MM.1S (cell line): Measurements from ENCODE around the gene SENP8.

Experiments
- DNase-seq: peaks from one replicate; pipeline ENCODE4 v3.0.0-alpha.2; 2015
- H2AFZ ChIP-seq: fragments of 300-600 bp; sonication (generic); 2 replicates; pipeline ENCODE4 v1.6.0; 2016; ENCODE audit warnings: antibody characterized with exemption, low read length
- H3F3A ChIP-seq: fragments of 300-600 bp; sonication (generic); 2 replicates; pipeline ENCODE4 v1.6.1; 2016; ENCODE audit warnings: mild to moderate bottlenecking, antibody characterized with exemption, low read length, moderate library complexity, mixed read lengths; ENCODE audit not compliant: insufficient read depth
- H3K27ac ChIP-seq: fragments of 300-600 bp; sonication (generic); 2 replicates; pipeline ENCODE4 v1.5.1; 2016; ENCODE audit warnings: mild to moderate bottlenecking, low read length
- H3K27me3 ChIP-seq: fragments of 300-600 bp; sonication (generic); replicated peaks from 2 replicates; pipeline ENCODE4 v1.6.0; 2016; ENCODE audit warnings: low read length; ENCODE audit not compliant: insufficient read depth
- H3K36me3 ChIP-seq: fragments of 300-600 bp; sonication (generic); replicated peaks from 2 replicates; pipeline ENCODE4 v1.6.1; 2016; ENCODE audit warnings: mild to moderate bottlenecking, low read length, mixed read lengths; ENCODE audit not compliant: insufficient read depth
- H3K4me1 ChIP-seq: fragments of 300-600 bp; sonication (generic); 2 replicates; pipeline ENCODE4 v1.6.1; 2016; ENCODE audit warnings: low read length, mixed read lengths
- H3K4me2 ChIP-seq: fragments of 300-600 bp; sonication (generic); 2 replicates; pipeline ENCODE4 v1.6.0; 2016; ENCODE audit warnings: low read depth, low read length
- H3K4me3 ChIP-seq: fragments of 300-600 bp; sonication (generic); 2 replicates; pipeline ENCODE4 v1.5.1; 2016; ENCODE audit warnings: low read length, mixed read lengths
- H3K79me2 ChIP-seq: fragments of 300-600 bp; sonication (generic); 2 replicates; pipeline ENCODE4 v1.6.1; 2016; ENCODE audit warnings: mixed run types, low read length, mixed read lengths
- H3K9ac ChIP-seq: fragments of 300-600 bp; sonication (generic); 2 replicates; pipeline ENCODE4 v1.6.1; 2016; ENCODE audit warnings: low read length, mixed read lengths
- H3K9me2 ChIP-seq: fragments of 300-600 bp; sonication (generic); replicated peaks from 2 replicates; pipeline ENCODE4 v1.6.1; 2016; ENCODE audit warnings: mild to moderate bottlenecking, low read length, mixed read lengths; ENCODE audit not compliant: insufficient read depth
- H3K9me3 ChIP-seq: fragments of 300-600 bp; sonication (generic); replicated peaks from 2 replicates; pipeline ENCODE4 v1.6.1; 2016; ENCODE audit warnings: mild to moderate bottlenecking, low read length, mixed read lengths; ENCODE audit not compliant: insufficient read depth
- H4K20me1 ChIP-seq: fragments of 300-600 bp; sonication (generic); 2 replicates; pipeline ENCODE4 v1.6.1; 2016; ENCODE audit warnings: mild to moderate bottlenecking, low read length, moderate library complexity, mixed read lengths; ENCODE audit not compliant: insufficient read depth
- EZH2 ChIP-seq: fragments of 300-600 bp; sonication (generic); optimal IDR thresholded peaks from 2 replicates; pipeline ENCODE3; 2017; ENCODE audit warnings: low read depth, mild to moderate bottlenecking, antibody characterized with exemption, low read length, mixed read lengths
- EZH2phosphoT487 ChIP-seq: fragments of 300-600 bp; sonication (generic); IDR thresholded peaks from 2 replicates; pipeline ENCODE4 v1.6.1; 2018; ENCODE audit warnings: antibody characterized with exemption, low read length
- TF ChIP-seq, protein P1 (sequence below): fragments of 300-600 bp; sonication (generic); IDR thresholded peaks from 2 replicates; pipeline ENCODE4 v1.5.1; 2016; ENCODE audit warnings: antibody characterized with exemption, low read length, mixed read lengths

The SENP8 gene

DNA sequence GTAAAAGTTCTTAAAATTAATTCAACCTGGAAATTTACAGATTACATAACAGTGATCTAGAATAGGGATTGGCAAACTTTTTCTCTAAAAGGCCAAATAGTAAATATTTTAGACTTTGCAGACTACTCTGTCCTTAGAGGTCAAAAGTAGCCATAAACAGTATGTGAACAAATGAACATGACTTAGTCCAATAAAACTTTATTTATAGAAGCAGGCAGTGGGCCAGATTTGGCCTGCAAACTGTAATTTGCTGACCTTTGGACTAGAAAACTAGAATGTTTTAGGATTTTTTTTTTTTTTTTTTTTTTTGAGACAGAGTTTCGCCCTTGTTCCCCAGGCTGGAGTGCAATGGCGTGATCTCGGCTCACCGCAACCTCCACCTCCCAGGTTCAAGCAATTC is 12.1 kb downstream of the SENP8 start:
- Histone ChIP-seq H3K27me3 (no peaks in the 10 kb centered on the region), H3K9ac (no peak overlapping the region), H3K36me3 (no peaks in the 10 kb centered on the region), H3K79me2 (no peaks in the 10 kb centered on the region), H3K9me3 (no peaks in the 10 kb centered on the region), H3K4me2 (no peak overlapping the region), H3K4me3 (no peak overlapping the region), H3K27ac (no peak overlapping the region), H3K4me1 (no peaks in the 10 kb centered on the region), H2AFZ (no peak overlapping the region), H3K9me2 (no peaks in the 10 kb centered on the region), H3F3A (no peaks in the 10 kb centered on the region), H4K20me1 (no peaks in the 10 kb centered on the region)
- DNase-seq: no peak
- TF ChIP-seq, protein P1, sequence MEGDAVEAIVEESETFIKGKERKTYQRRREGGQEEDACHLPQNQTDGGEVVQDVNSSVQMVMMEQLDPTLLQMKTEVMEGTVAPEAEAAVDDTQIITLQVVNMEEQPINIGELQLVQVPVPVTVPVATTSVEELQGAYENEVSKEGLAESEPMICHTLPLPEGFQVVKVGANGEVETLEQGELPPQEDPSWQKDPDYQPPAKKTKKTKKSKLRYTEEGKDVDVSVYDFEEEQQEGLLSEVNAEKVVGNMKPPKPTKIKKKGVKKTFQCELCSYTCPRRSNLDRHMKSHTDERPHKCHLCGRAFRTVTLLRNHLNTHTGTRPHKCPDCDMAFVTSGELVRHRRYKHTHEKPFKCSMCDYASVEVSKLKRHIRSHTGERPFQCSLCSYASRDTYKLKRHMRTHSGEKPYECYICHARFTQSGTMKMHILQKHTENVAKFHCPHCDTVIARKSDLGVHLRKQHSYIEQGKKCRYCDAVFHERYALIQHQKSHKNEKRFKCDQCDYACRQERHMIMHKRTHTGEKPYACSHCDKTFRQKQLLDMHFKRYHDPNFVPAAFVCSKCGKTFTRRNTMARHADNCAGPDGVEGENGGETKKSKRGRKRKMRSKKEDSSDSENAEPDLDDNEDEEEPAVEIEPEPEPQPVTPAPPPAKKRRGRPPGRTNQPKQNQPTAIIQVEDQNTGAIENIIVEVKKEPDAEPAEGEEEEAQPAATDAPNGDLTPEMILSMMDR: no peak
- TF ChIP-seq EZH2: no peak

DNA sequence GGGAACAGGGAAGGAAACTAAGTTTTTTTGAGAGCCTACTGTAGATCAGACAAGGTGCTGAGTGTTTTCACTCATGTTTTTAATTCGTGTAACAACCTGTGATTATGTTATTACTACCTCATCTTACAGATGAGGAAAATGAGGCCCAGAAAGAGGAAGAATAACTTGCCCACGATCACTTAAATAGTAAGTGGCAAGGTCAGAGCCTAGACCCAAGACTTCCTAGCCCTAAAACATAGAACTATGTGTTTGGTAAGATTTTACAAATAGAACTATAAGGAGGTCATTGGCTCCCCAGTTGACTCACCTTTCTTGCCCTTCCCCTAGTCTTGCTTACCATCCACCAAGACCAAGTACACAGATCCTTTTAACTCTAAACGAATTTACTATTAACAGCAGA is 13.7 kb downstream of the SENP8 start:
- Histone ChIP-seq H3K9me3 (no peaks in the 10 kb centered on the region), H3K4me3 (no peak overlapping the region), H3K4me1 (no peaks in the 10 kb centered on the region), H3K36me3 (no peaks in the 10 kb centered on the region), H3K4me2 (no peak overlapping the region), H4K20me1 (no peaks in the 10 kb centered on the region), H3F3A (no peaks in the 10 kb centered on the region), H2AFZ (no peak overlapping the region), H3K79me2 (no peaks in the 10 kb centered on the region), H3K27me3 (no peaks in the 10 kb centered on the region), H3K27ac (no peak overlapping the region), H3K9me2 (no peaks in the 10 kb centered on the region), H3K9ac (no peak overlapping the region)
- TF ChIP-seq, protein P1: no peak
- TF ChIP-seq EZH2 (no peak), EZH2phosphoT487 (no peak)
- no peak for DNase-seq

DNA sequence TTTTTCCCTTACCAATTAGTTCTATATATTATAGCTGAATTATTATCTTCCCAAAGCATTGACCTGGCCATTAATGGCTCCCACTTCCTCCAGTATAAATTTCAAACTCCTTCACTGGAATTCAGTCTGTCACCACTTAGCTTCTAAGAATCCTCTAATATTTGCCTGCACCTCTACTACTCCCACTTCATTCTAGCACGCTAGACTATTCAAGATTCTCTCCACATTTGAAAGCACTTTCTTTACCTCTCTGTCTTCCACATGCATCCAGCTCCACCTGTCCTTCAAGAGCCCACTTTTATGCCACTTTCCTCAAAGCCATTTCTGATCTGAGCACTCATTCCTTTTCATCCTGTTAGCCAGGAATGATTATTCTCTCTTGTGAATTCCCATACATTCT is 15.0 kb downstream of the SENP8 start:
- TF ChIP-seq EZH2 (no peak), EZH2phosphoT487 (no peak)
- TF ChIP-seq, protein P1: no peak
- H3K27me3 ChIP-seq: no peaks in the 10 kb centered on the region

DNA sequence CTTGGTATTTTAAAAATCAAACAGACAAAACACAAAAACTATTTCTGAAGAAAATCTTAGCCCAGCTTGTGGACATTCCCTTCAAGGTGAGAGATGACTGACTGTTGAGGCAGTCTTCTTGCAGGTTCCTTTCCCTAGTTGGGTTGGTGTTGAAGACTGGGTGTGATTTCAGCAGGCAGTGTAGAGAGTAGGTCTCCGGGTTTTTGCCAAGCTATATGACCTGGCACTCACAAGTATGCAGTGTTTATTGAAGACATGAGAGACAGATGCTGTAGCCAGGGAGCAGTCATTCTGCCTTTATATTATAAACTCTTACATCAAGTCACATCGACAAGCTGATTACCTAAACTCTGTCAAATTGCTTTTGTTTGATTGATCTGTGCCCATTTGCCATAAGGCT is 17.5 kb downstream of the SENP8 start:
- H3F3A ChIP-seq: no peaks in the 10 kb centered on the region
- TF ChIP-seq EZH2: no peak
- TF ChIP-seq, protein P1: no peak
- TF ChIP-seq EZH2phosphoT487: no peak
- H2AFZ ChIP-seq: no peak overlapping the region
- no peaks in the 10 kb centered on the region for H4K20me1 ChIP-seq
- no peaks in the 10 kb centered on the region for H3K36me3 ChIP-seq
- H3K79me2 ChIP-seq: no peaks in the 10 kb centered on the region
- H3K27ac ChIP-seq: no peak overlapping the region
- no peak for DNase-seq
- H3K9ac ChIP-seq: no peak overlapping the region
- H3K4me3 ChIP-seq: no peak overlapping the region
- H3K27me3 ChIP-seq: peaks cover 17% of the 10 kb centered on the region
- H3K9me3 ChIP-seq: no peaks in the 10 kb centered on the region
- no peaks in the 10 kb centered on the region for H3K9me2 ChIP-seq
- H3K4me1 ChIP-seq: no peaks in the 10 kb centered on the region
- no peak overlapping the region for H3K4me2 ChIP-seq

More for the DNA sequence above, 15.0 kb downstream of the SENP8 start:
- Histone ChIP-seq H3K9ac (no peak overlapping the region), H3K4me3 (no peak overlapping the region), H3K79me2 (no peaks in the 10 kb centered on the region), H3K4me1 (no peaks in the 10 kb centered on the region), H3K4me2 (no peak overlapping the region), H3K27ac (no peak overlapping the region), H3K9me3 (no peaks in the 10 kb centered on the region), H3F3A (no peaks in the 10 kb centered on the region), H3K36me3 (no peaks in the 10 kb centered on the region), H2AFZ (no peak overlapping the region), H4K20me1 (no peaks in the 10 kb centered on the region), H3K9me2 (no peaks in the 10 kb centered on the region)
- DNase-seq: no peak
